ENCODE data around the gene SERBP1.

DNA sequence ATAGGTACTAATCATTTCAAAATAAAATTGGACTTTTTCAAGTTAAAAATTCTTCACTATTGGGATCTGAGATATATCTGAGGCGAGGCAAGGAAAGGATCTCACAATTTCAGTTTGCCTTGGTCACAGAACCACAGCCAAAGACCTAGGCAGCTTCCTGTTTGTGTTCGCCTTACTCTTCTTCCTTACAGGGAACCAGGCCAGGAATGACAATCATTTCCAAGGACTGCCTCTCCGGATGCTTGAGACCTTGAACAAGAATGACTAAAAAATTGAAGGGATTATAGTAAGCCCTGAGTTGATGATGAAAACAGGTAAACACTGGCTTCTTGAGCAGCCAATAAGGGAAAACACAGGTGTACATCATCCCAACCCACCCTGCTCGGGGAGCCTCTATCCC is 35.2 kb upstream of the SERBP1 start:
- no peak for TF ChIP-seq POLR2AphosphoS5 (IDR thresholded peaks at IDR 0.05; ENCODE audit: low read depth, low read length)
- TF ChIP-seq, protein P1, sequence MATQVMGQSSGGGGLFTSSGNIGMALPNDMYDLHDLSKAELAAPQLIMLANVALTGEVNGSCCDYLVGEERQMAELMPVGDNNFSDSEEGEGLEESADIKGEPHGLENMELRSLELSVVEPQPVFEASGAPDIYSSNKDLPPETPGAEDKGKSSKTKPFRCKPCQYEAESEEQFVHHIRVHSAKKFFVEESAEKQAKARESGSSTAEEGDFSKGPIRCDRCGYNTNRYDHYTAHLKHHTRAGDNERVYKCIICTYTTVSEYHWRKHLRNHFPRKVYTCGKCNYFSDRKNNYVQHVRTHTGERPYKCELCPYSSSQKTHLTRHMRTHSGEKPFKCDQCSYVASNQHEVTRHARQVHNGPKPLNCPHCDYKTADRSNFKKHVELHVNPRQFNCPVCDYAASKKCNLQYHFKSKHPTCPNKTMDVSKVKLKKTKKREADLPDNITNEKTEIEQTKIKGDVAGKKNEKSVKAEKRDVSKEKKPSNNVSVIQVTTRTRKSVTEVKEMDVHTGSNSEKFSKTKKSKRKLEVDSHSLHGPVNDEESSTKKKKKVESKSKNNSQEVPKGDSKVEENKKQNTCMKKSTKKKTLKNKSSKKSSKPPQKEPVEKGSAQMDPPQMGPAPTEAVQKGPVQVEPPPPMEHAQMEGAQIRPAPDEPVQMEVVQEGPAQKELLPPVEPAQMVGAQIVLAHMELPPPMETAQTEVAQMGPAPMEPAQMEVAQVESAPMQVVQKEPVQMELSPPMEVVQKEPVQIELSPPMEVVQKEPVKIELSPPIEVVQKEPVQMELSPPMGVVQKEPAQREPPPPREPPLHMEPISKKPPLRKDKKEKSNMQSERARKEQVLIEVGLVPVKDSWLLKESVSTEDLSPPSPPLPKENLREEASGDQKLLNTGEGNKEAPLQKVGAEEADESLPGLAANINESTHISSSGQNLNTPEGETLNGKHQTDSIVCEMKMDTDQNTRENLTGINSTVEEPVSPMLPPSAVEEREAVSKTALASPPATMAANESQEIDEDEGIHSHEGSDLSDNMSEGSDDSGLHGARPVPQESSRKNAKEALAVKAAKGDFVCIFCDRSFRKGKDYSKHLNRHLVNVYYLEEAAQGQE (IDR thresholded peaks at IDR 0.05; ENCODE audit: insufficient read depth in 1 of 2, low read depth in 2 of 2, low read length in 2 of 2) = no peak
- no peak for TF ChIP-seq SIN3A (IDR thresholded peaks at IDR 0.05; ENCODE audit: borderline replicate concordance, insufficient read depth, low read length)
- no peak for TF ChIP-seq TAF1 (IDR thresholded peaks at IDR 0.05; ENCODE audit: borderline replicate concordance, insufficient read depth, low read length)
- no peak for TF ChIP-seq FOXP2 (optimal IDR thresholded peaks at IDR 0.05; ENCODE audit: borderline replicate concordance, extremely low read depth, extremely low read length, insufficient read depth)
